Measurements from ENCODE around the gene ASTN2. TPM values are rescaled to one million over a fixed set of nuclear protein-coding genes. Genes with fewer than 3 reads are reported as not detected.

Gene ASTN2
- polyA plus RNA-seq, 4 donors, result 3.0 to 15.2 (median 3.7) TPM

DNA sequence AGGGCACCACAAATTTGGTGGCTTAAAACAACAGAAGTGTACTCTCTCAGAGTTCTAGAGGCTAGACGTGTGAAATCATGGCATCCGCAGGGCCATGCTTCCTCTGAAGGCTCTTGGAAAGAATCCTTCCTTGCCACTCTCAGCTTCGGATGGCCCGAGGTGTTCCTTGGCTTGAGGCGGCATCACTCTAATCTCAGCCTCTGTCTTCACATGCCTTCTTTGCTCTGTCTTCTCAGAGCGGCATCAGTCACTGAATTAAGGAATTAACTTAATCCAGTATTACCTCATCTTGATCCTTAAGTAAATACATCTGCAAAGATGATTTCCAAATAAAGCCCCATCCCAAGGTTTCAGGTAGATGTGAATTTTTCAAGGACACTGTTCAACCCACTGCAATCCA is 938.9 kb downstream of the ASTN2 start:
- WGBS, 3 donors, result 84 to 90% (median 88%) methylated on average over 6 of the region's 6 CpGs
- Histone ChIP-seq H3K4me1 (ENCODE audit: control insufficient read depth in 3 of 3, insufficient read depth in 2 of 3, low read depth in 1 of 3, low read length in 2 of 3) (no peaks in the 10 kb centered on the region), H3K4me3 (ENCODE audit: low read depth in 1 of 3, low read length in 3 of 3) (no peak overlapping the region), H3K9me3 (ENCODE audit: control insufficient read depth in 2 of 2, insufficient read depth in 1 of 2, low read depth in 1 of 2, low read length in 1 of 2) (no peaks in the 10 kb centered on the region), H3K36me3 (ENCODE audit: control insufficient read depth in 3 of 3, insufficient read depth in 2 of 3, low read depth in 1 of 3, low read length in 3 of 3) (peaks cover 0 to 2% (median 0%) of the 10 kb centered on the region in 3 donors), H3K27me3 (ENCODE audit: control insufficient read depth in 3 of 3, insufficient read depth in 3 of 3, low read length in 3 of 3) (no peaks in the 10 kb centered on the region), H3K27ac (ENCODE audit: low read depth in 1 of 3, low read length in 2 of 3) (no peak overlapping the region)
- DNase-seq, result no peak
- FAIRE-seq, result no peak

DNA sequence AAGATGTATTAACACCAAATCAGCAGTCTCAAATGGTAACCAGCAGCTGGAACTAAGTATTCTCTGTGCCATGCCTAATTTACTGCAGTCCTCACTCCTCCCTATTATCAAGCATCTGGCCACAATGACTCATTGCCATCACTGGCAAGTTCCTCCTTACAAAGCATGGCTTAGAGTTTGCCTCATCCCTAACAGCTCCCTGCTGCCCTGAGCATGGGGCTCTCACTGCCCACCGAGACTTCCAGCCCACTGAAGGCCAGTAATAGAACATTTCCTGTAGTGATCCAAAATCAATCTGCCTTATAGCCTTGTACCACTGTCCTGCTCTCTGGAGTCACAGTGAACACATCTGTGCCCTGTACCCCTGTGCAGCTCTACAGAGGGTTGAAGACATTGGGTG is 939.7 kb downstream of the ASTN2 start:
- DNase-seq (no peak), FAIRE-seq (no peak)
- H3K27me3 ChIP-seq (ENCODE audit: control insufficient read depth in 3 of 3, insufficient read depth in 3 of 3, low read length in 3 of 3), result no peaks in the 10 kb centered on the region
- H3K9me3 ChIP-seq (ENCODE audit: control insufficient read depth in 2 of 2, insufficient read depth in 1 of 2, low read depth in 1 of 2, low read length in 1 of 2), result no peaks in the 10 kb centered on the region
- H3K4me1 ChIP-seq (ENCODE audit: control insufficient read depth in 3 of 3, insufficient read depth in 2 of 3, low read depth in 1 of 3, low read length in 2 of 3), result no peaks in the 10 kb centered on the region
- WGBS, 3 donors, result 85 to 95% (median 89%) methylated on average over 1 of the region's 1 CpG
- peaks cover 0 to 2% (median 0%) of the 10 kb centered on the region in 3 donors for H3K36me3 ChIP-seq (ENCODE audit: control insufficient read depth in 3 of 3, insufficient read depth in 2 of 3, low read depth in 1 of 3, low read length in 3 of 3)
- H3K4me3 ChIP-seq (ENCODE audit: low read depth in 1 of 3, low read length in 3 of 3), result no peak overlapping the region
- no peak overlapping the region for H3K27ac ChIP-seq (ENCODE audit: low read depth in 1 of 3, low read length in 2 of 3)

DNA sequence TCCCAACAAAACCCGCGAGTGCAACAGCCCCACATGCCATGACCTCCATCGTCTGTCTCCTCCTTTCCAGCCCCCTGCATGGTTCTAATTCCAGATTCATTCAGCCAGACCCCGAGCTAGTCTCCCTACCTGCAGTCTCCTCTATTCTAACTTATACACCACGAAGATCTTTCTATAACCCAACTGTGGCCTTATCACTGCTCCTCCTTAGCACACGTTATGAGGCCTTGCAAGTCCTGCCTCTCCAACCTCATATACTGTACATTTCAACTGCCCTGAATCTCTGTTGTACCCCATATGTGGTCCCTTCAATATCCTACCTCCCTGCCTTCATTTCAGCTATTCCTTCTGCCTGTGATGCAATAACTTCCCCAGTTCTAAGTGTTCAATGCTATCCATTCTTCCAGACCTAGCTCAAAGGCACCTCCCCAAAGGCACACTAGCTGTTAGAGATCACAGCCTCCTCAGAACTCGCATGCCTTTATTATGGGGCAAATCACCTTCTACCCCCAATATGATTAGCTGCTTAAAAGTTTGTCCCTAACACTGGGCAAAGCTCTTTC is 942.8 kb downstream of the ASTN2 start:
- FAIRE-seq, result no peak
- H3K27ac ChIP-seq (ENCODE audit: low read depth in 1 of 3, low read length in 2 of 3), result no peak overlapping the region
- WGBS, 3 donors, result 77 to 90% (median 82%) methylated on average over 7 of the region's 7 CpGs

DNA sequence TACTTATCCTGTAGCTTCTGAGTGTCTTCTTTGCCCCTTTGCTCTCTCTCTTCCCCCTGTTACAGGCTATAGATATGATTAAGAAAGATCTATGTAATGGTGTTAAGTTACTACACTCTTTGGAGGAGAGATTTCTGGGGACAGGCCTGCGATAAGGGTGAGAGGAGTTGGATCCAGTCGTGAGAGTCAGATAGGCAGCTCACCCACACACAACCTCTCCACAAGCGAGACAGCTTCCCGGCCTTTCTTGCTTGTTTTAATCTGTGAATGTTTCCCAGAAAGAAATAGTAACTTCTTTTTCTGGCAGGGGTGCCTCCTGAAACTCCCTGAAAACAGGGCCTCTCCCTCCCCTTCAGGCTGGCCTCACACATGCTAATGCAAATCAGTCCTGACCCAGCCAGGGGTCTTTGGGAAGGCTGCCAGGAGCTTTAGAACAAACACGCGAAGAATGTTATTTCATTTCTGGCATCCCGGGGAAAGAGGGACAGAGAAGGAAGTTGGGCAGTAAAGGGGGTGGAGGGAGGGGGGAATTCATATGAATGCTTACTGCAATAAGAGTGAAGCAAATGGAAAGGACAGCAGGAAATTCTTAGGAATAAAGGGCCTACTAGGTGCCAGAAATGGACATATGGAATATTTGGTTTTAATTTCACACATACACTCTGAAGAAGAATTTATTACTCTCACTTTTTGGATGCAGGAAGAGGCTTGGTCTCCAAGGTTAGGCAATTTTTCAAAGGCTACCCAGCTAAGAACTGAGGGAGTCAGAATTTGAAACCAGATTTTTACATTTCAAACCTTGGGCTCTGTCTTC is 943.6 kb downstream of the ASTN2 start:
- DNase-seq, result peak in 1 of 2 donors; percentile 39
- H3K36me3 ChIP-seq (ENCODE audit: control insufficient read depth in 3 of 3, insufficient read depth in 2 of 3, low read depth in 1 of 3, low read length in 3 of 3), result peaks cover 0 to 2% (median 0%) of the 10 kb centered on the region in 3 donors
- H3K27me3 ChIP-seq (ENCODE audit: control insufficient read depth in 3 of 3, insufficient read depth in 3 of 3, low read length in 3 of 3), result no peaks in the 10 kb centered on the region
- 44 to 80% (median 76%) methylated on average over 7 of the region's 7 CpGs for WGBS, 3 donors
- H3K4me3 ChIP-seq (ENCODE audit: low read depth in 1 of 3, low read length in 3 of 3), result no peak overlapping the region
- peak overlapping the region in 2 of 3 donors; percentile 29 to 43 for H3K27ac ChIP-seq (ENCODE audit: low read depth in 1 of 3, low read length in 2 of 3)
- no peaks in the 10 kb centered on the region for H3K4me1 ChIP-seq (ENCODE audit: control insufficient read depth in 3 of 3, insufficient read depth in 2 of 3, low read depth in 1 of 3, low read length in 2 of 3)
- H3K9me3 ChIP-seq (ENCODE audit: control insufficient read depth in 2 of 2, insufficient read depth in 1 of 2, low read depth in 1 of 2, low read length in 1 of 2), result no peaks in the 10 kb centered on the region
- FAIRE-seq, result no peak

More for the DNA sequence above, 942.8 kb downstream of the ASTN2 start:
- Histone ChIP-seq H3K4me3 (ENCODE audit: low read depth in 1 of 3, low read length in 3 of 3) (no peak overlapping the region), H3K4me1 (ENCODE audit: control insufficient read depth in 3 of 3, insufficient read depth in 2 of 3, low read depth in 1 of 3, low read length in 2 of 3) (no peaks in the 10 kb centered on the region), H3K9me3 (ENCODE audit: control insufficient read depth in 2 of 2, insufficient read depth in 1 of 2, low read depth in 1 of 2, low read length in 1 of 2) (no peaks in the 10 kb centered on the region), H3K27me3 (ENCODE audit: control insufficient read depth in 3 of 3, insufficient read depth in 3 of 3, low read length in 3 of 3) (no peaks in the 10 kb centered on the region), H3K36me3 (ENCODE audit: control insufficient read depth in 3 of 3, insufficient read depth in 2 of 3, low read depth in 1 of 3, low read length in 3 of 3) (peaks cover 0 to 2% (median 0%) of the 10 kb centered on the region in 3 donors)
- DNase-seq, result no peak

DNA sequence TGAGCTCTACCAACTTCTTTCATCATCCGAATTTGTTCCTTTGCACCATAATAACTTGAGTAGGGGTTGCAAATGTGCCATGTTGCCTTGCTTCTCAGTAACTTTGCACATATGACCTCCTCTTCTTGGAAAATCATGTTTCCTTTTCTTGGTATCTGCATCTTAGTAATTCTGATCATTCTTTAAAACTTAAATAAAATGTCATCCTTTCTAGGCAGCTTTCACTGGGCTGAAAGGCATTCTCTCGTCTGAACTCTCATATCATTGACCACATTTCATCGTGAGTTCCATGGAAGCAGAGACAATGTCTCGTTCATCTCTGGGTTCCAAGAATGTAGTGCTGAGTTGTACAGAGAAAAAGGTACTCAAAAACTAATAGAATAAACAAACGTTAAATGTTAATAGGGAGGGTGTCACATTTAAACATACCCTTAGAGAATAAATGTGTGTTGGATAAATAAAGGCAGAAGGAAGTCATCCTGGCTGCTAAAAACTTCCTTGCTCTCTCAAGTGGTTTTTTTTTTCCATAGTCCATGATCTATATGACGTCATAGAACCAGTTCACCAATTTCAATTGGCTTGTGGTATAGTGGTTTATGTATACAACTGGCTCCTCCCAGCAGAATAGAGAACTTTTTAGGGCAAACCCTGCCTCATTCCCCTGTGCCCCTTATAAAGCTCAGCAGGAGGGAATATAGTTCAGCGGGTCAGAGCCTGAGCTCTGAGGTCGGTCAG is 945.9 kb downstream of the ASTN2 start:
- Histone ChIP-seq H3K9me3 (ENCODE audit: control insufficient read depth in 2 of 2, insufficient read depth in 1 of 2, low read depth in 1 of 2, low read length in 1 of 2) (no peaks in the 10 kb centered on the region), H3K27me3 (ENCODE audit: control insufficient read depth in 3 of 3, insufficient read depth in 3 of 3, low read length in 3 of 3) (no peaks in the 10 kb centered on the region), H3K27ac (ENCODE audit: low read depth in 1 of 3, low read length in 2 of 3) (no peak overlapping the region), H3K4me1 (ENCODE audit: control insufficient read depth in 3 of 3, insufficient read depth in 2 of 3, low read depth in 1 of 3, low read length in 2 of 3) (no peaks in the 10 kb centered on the region), H3K4me3 (ENCODE audit: low read depth in 1 of 3, low read length in 3 of 3) (no peak overlapping the region), H3K36me3 (ENCODE audit: control insufficient read depth in 3 of 3, insufficient read depth in 2 of 3, low read depth in 1 of 3, low read length in 3 of 3) (no peaks in the 10 kb centered on the region)
- WGBS, 3 donors, result 73 to 85% (median 83%) methylated on average over 8 of the region's 8 CpGs
- DNase-seq, result no peak
- no peak for FAIRE-seq

DNA sequence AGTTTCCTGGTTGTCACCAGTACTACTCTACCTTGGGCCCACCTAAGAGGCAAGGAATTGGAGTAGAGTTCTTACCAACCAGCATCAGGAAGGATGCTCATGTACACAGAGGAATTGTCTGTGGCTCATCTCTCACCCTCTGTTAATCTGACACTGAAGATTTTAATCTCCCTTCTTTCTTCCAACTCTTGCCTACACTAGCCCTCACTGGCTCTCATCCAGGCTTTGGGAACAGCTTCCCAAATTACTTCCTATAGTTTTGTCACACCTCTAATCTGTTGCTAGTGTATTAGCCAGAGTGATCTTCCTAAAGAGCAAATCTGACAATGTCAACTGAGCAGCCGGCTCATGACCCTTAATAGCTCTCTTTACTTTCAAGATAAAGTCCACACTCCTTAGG is 946.5 kb downstream of the ASTN2 start:
- DNase-seq (no peak), FAIRE-seq (no peak)
- H3K27me3 ChIP-seq (ENCODE audit: control insufficient read depth in 3 of 3, insufficient read depth in 3 of 3, low read length in 3 of 3), result no peaks in the 10 kb centered on the region
- H3K4me1 ChIP-seq (ENCODE audit: control insufficient read depth in 3 of 3, insufficient read depth in 2 of 3, low read depth in 1 of 3, low read length in 2 of 3), result no peaks in the 10 kb centered on the region
- WGBS, 3 donors, result 61 to 65% (median 64%) methylated on average over 1 of the region's 1 CpG
- no peak overlapping the region for H3K4me3 ChIP-seq (ENCODE audit: low read depth in 1 of 3, low read length in 3 of 3)
- H3K36me3 ChIP-seq (ENCODE audit: control insufficient read depth in 3 of 3, insufficient read depth in 2 of 3, low read depth in 1 of 3, low read length in 3 of 3), result no peaks in the 10 kb centered on the region
- H3K9me3 ChIP-seq (ENCODE audit: control insufficient read depth in 2 of 2, insufficient read depth in 1 of 2, low read depth in 1 of 2, low read length in 1 of 2), result no peaks in the 10 kb centered on the region
- no peak overlapping the region for H3K27ac ChIP-seq (ENCODE audit: low read depth in 1 of 3, low read length in 2 of 3)

DNA sequence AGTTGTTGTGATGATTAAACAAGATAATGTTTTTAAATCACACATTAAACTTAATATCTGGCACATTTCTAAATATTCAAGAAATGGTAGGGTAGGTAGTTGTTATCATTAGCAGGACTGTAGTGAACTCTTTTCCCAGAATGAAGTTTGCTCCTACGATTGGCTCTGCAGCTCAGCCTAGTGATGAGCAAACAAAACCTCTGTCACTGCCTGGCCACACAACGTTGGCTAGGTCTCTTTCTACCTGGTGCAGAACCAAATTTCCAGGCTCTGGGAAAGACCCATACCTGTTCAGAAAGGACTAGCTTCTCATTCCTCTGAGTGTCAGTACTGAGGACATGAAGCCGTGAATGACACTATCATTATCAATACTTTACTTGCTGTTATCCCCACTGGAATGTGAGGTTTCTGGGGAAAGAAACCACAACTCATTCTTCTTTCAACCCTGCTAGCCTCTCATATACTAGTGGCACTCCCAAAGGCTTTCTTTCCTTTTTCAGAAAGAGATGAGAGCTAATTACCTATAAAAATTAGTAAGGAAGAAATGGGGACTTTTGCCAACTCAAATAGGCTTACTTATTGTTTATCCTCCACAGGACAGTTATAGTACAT is 947.0 kb downstream of the ASTN2 start:
- 70 to 81% (median 78%) methylated on average over 3 of the region's 3 CpGs for WGBS, 3 donors
- DNase-seq (no peak), FAIRE-seq (no peak)
- Histone ChIP-seq H3K27me3 (ENCODE audit: control insufficient read depth in 3 of 3, insufficient read depth in 3 of 3, low read length in 3 of 3) (no peaks in the 10 kb centered on the region), H3K9me3 (ENCODE audit: control insufficient read depth in 2 of 2, insufficient read depth in 1 of 2, low read depth in 1 of 2, low read length in 1 of 2) (no peaks in the 10 kb centered on the region), H3K4me1 (ENCODE audit: control insufficient read depth in 3 of 3, insufficient read depth in 2 of 3, low read depth in 1 of 3, low read length in 2 of 3) (no peaks in the 10 kb centered on the region), H3K27ac (ENCODE audit: low read depth in 1 of 3, low read length in 2 of 3) (no peak overlapping the region), H3K36me3 (ENCODE audit: control insufficient read depth in 3 of 3, insufficient read depth in 2 of 3, low read depth in 1 of 3, low read length in 3 of 3) (no peaks in the 10 kb centered on the region), H3K4me3 (ENCODE audit: low read depth in 1 of 3, low read length in 3 of 3) (no peak overlapping the region)
